Endothelial cell of umbilical vein (primary cell): Measurements from ENCODE around the gene DNAJC28. TPM values are rescaled to one million over a fixed set of nuclear protein-coding genes. Genes with fewer than 3 reads are reported as not detected.
A peak's percentile ranks its signal among the peaks of the same experiment; 100 is the strongest.

Experiments
- BruUV-seq: library from RNA; stranded (reverse); fragments of 400-500 nt; replicated peaks from 2 replicates; lab custom pipeline; 2021; lab: Mats Ljungman, UMichigan
- CTCF ChIA-PET: fragments of 300-600, 350-600 bp; sonication (Branson Sonifier 250); formaldehyde crosslinking; loops from one replicate; lab custom pipeline; 2021; ENCODE audit warnings: antibody characterized with exemption, inconsistent platforms; lab: Charles Lee
- POLR2A ChIA-PET: fragments of 300-600, 350-600 bp; sonication (Branson Sonifier 250); formaldehyde crosslinking; loops from one replicate; lab custom pipeline; 2021; ENCODE audit warnings: antibody characterized with exemption, inconsistent platforms; lab: Charles Lee
- DNase-seq: peaks from one replicate; pipeline ENCODE4 v3.0.0-alpha.2; 2011; ENCODE audit warnings: low read depth, low spot score
- FAIRE-seq: peaks from 2 replicates; lab custom pipeline; 2011; peaks lifted over from hg19 to GRCh38; lab: Jason Lieb, UNC
- H2AFZ ChIP-seq: 2 replicates; pipeline ENCODE4 v1.6.0; 2012; ENCODE audit warnings: low read depth, low read length, control low read depth, inconsistent platforms
- H3K27ac ChIP-seq: 2 replicates; pipeline ENCODE4 v1.5.1; 2011; ENCODE audit warnings: low read depth, mild to moderate bottlenecking, control low read depth, low read length, moderate library complexity; ENCODE audit not compliant: insufficient read depth
- H3K27me3 ChIP-seq, 2 experiments: 2 replicates each; pipeline versions ENCODE4 v1.6.0 to v1.6.1; 2011; ENCODE audit warnings: low read length in 2 of 2, mixed read lengths in 1 of 2; ENCODE audit not compliant: control insufficient read depth in 2 of 2, insufficient read depth in 2 of 2
- H3K36me3 ChIP-seq, 2 experiments: 2 replicates in 1 of 2; 3 replicates in 1 of 2; pipeline ENCODE4 v1.5.1; 2011; ENCODE audit warnings: low read length in 2 of 2, mild to moderate bottlenecking in 1 of 2, moderate library complexity in 1 of 2; ENCODE audit not compliant: control insufficient read depth in 2 of 2, insufficient read depth in 2 of 2; ENCODE audit errors: extremely low read depth in 1 of 2
- H3K4me1 ChIP-seq: 3 replicates; pipeline ENCODE4 v1.5.1; 2011; ENCODE audit warnings: mild to moderate bottlenecking, low read length; ENCODE audit not compliant: control insufficient read depth, insufficient read depth; ENCODE audit errors: extremely low read depth
- H3K4me2 ChIP-seq: 2 replicates; pipeline ENCODE4 v1.6.1; 2011; ENCODE audit warnings: low read length, control low read depth, mixed read lengths; ENCODE audit not compliant: insufficient read depth
- H3K4me3 ChIP-seq, 3 experiments: fragments of 200-600 bp in 1 of 3; sonication (generic), shearing (Covaris generic) in 1 of 3; replicated peaks in 1 of 3; 2 replicates each; pipeline ENCODE4 v1.5.1; 2011 to 2016; ENCODE audit warnings: control low read depth in 3 of 3, low read length in 3 of 3, mild to moderate bottlenecking in 2 of 3, inconsistent platforms in 1 of 3, low read depth in 1 of 3, moderate library complexity in 1 of 3; ENCODE audit not compliant: insufficient read depth in 1 of 3
- H3K79me2 ChIP-seq: 2 replicates; pipeline ENCODE4 v1.6.0; 2012; ENCODE audit warnings: low read length, inconsistent platforms; ENCODE audit not compliant: control insufficient read depth, insufficient read depth
- H3K9ac ChIP-seq: replicated peaks from 2 replicates; pipeline ENCODE3; 2011; ENCODE audit warnings: low read length, control low read depth; ENCODE audit not compliant: insufficient read depth; ENCODE audit errors: extremely low read depth
- H3K9me1 ChIP-seq: replicated peaks from 3 replicates; pipeline ENCODE4 v1.6.0; 2011; ENCODE audit warnings: mild to moderate bottlenecking, low read length; ENCODE audit not compliant: control insufficient read depth, insufficient read depth; ENCODE audit errors: extremely low read depth
- H3K9me3 ChIP-seq: replicated peaks from 2 replicates; pipeline ENCODE4 v1.5.1; 2012; ENCODE audit warnings: low read length, inconsistent platforms; ENCODE audit not compliant: control insufficient read depth, insufficient read depth
- H4K20me1 ChIP-seq: replicated peaks from 2 replicates; pipeline ENCODE3; 2011; ENCODE audit warnings: mild to moderate bottlenecking, low read length; ENCODE audit not compliant: control insufficient read depth, insufficient read depth; ENCODE audit errors: extremely low read depth
- EZH2 ChIP-seq: IDR thresholded peaks from 2 replicates; pipeline ENCODE4 v1.6.1; 2012; ENCODE audit warnings: borderline replicate concordance, low read depth, mild to moderate bottlenecking, moderate library complexity, low read length, inconsistent platforms; ENCODE audit not compliant: severe bottlenecking
- FOS ChIP-seq: IDR thresholded peaks from 2 replicates; pipeline ENCODE4 v1.6.1; 2011; ENCODE audit warnings: mild to moderate bottlenecking, low read length, moderate library complexity, borderline replicate concordance; ENCODE audit not compliant: insufficient read depth
- GATA2 ChIP-seq: IDR thresholded peaks from 2 replicates; pipeline ENCODE4 v1.7.0; 2011; ENCODE audit warnings: low read depth, mild to moderate bottlenecking, moderate library complexity, mixed read lengths, low read length; ENCODE audit not compliant: insufficient read length, insufficient read depth
- JUN ChIP-seq: IDR thresholded peaks from 2 replicates; pipeline ENCODE4 v1.6.1; 2011; ENCODE audit warnings: borderline replicate concordance, low read depth; ENCODE audit not compliant: insufficient read length, insufficient read depth
- MYC ChIP-seq: IDR thresholded peaks from one replicate; pipeline ENCODE4 v1.6.1; 2011; ENCODE audit warnings: mild to moderate bottlenecking, low read depth, low read length
- POLR2A ChIP-seq: IDR thresholded peaks from 2 replicates; pipeline ENCODE4 v1.6.1; 2012; ENCODE audit warnings: low read depth, mild to moderate bottlenecking, control low read depth, low read length
- POLR2AphosphoS5 ChIP-seq: IDR thresholded peaks from 2 replicates; pipeline ENCODE4 v1.6.1; 2012; ENCODE audit warnings: low read depth, mild to moderate bottlenecking, control low read depth, low read length, moderate library complexity; ENCODE audit not compliant: insufficient read depth
- dilution Hi-C: fragments of 300-500 bp; cut with MboI; formaldehyde crosslinking; loops from one replicate; pipeline ENCODE4 v1.15.0; 2019; ENCODE audit warnings: low sequenced_read_pairs; ENCODE audit not compliant: extremely low pct_ligation_motif_present
- intact Hi-C: fragments of 100-400 bp; cut with micrococcal nuclease; formaldehyde crosslinking; loops from one replicate; pipeline ENCODE4 v1.10.0; 2022
- polyA plus RNA-seq, 4 experiments: library from polyadenylated mRNA; depleted of rRNA in 3 of 4; stranded (reverse) in 3 of 4; unstranded in 1 of 4; fragments of >200 nt; gene quantifications; 2 replicates each; pipeline versions ENCODE4 v1.2.1 to v1.2.3, GENCODE V29; 2011 to 2012; ENCODE audit warnings: missing spikeins in 1 of 4
- total RNA-seq: library from RNA; stranded (reverse); gene quantifications from 2 replicates; pipeline ENCODE4 v1.2.3, GENCODE V29; 2021
- TF ChIP-seq, protein P1 (sequence below), 2 donors: IDR thresholded peaks; 1 replicate in 1 of 2; 2 replicates in 1 of 2; pipeline ENCODE4 v1.5.1; 2011; ENCODE audit warnings: low read length in 2 of 2, mild to moderate bottlenecking in 2 of 2, moderate library complexity in 2 of 2, control low read depth in 1 of 2, inconsistent platforms in 1 of 2, low read depth in 1 of 2; ENCODE audit not compliant: insufficient read depth in 1 of 2; ENCODE audit errors: extremely low read depth in 1 of 2
- TF ChIP-seq, protein P2 (sequence below): IDR thresholded peaks from 2 replicates; pipeline ENCODE4 v1.6.1; 2011; ENCODE audit not compliant: insufficient read depth, insufficient read length

The DNAJC28 gene
- total and polyA plus RNA-seq, 2 donors (not counting 3 experiments of a cell fraction or from before 2014, with no cell fraction given): 0.19 to 0.82 TPM

DNA sequence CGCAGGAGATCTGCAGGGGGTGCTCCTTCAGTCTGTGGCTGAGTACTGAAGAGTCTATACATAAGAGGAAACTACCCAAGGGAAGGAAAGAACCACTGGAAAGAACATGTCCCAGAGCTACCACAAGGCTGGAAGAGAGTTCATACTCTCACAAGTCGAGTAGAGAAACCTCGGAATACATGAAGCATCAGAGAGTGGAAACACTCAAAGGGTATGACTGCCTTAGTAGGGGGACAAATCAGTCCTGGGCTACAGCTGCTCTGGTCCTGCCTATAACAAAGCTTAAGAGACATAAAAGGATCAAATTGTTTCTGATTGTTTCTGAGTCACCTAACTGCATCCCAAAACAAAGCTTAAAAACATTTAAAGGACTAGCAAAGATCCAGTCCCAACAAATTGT, 39.2 kb downstream of the DNAJC28 start:
- Histone ChIP-seq H3K4me2 (no peak overlapping the region), H3K9me3 (no peaks in the 10 kb centered on the region), H3K27me3 (no peaks in the 10 kb centered on the region), H4K20me1 (no peaks in the 10 kb centered on the region), H3K9me1 (no peaks in the 10 kb centered on the region), H3K9ac (no peak overlapping the region), H3K79me2 (no peaks in the 10 kb centered on the region), H3K36me3 (peaks cover 0 to 4% of the 10 kb centered on the region in 2 experiments), H3K4me3 (no peak overlapping the region), H2AFZ (no peak overlapping the region), H3K4me1 (no peaks in the 10 kb centered on the region), H3K27ac (no peak overlapping the region)
- intact Hi-C loops (no loop called here), dilution Hi-C loops (no loop called here)
- no TSS peak for BruUV-seq
- ChIA-PET CTCF (interaction anchor here (0.9 to 1.6 kb wide), 5 partner anchors 28 to 512 kb away, joined by 3 to 8 read pairs (median 5); partner anchors contain the start of gene TMEM50B), POLR2A (interaction anchor here (0.6 kb wide), 1 partner anchor 9 kb away, joined by 4 read pairs; no protein-coding TSS in a partner anchor)
- FAIRE-seq (peak; percentile 74), DNase-seq (no peak)
- TF ChIP-seq MYC (no peak), GATA2 (no peak), POLR2A (no peak), POLR2AphosphoS5 (no peak), EZH2 (no peak), FOS (no peak), JUN (no peak)
- TF ChIP-seq, protein P1, sequence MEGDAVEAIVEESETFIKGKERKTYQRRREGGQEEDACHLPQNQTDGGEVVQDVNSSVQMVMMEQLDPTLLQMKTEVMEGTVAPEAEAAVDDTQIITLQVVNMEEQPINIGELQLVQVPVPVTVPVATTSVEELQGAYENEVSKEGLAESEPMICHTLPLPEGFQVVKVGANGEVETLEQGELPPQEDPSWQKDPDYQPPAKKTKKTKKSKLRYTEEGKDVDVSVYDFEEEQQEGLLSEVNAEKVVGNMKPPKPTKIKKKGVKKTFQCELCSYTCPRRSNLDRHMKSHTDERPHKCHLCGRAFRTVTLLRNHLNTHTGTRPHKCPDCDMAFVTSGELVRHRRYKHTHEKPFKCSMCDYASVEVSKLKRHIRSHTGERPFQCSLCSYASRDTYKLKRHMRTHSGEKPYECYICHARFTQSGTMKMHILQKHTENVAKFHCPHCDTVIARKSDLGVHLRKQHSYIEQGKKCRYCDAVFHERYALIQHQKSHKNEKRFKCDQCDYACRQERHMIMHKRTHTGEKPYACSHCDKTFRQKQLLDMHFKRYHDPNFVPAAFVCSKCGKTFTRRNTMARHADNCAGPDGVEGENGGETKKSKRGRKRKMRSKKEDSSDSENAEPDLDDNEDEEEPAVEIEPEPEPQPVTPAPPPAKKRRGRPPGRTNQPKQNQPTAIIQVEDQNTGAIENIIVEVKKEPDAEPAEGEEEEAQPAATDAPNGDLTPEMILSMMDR (IDR thresholded peaks at IDR 0.05; ENCODE audit: extremely low read depth in 1 of 2, insufficient read depth in 1 of 2, low read depth in 1 of 2, low read length in 2 of 2): no peak
- TF ChIP-seq, protein P2, sequence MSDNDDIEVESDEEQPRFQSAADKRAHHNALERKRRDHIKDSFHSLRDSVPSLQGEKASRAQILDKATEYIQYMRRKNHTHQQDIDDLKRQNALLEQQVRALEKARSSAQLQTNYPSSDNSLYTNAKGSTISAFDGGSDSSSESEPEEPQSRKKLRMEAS: no peak
